ENCODE measurements around the gene HAS3. TPM values are rescaled to one million over a fixed set of nuclear protein-coding genes. Genes with fewer than 3 reads are reported as not detected.

HAS3 gene
- total RNA-seq, 6 experiments from 2014 or later: 1.5 to 2.1 (median 1.5) TPM

GRCh38 chr16:69107316-69107962 lies 2.0 kb downstream of the HAS3 start:
- DNase-seq: no peak
- Mint-ChIP-seq H3K4me3 (peak overlapping the region; percentile 73), H3K9me3 (no peaks in the 10 kb centered on the region), H3K36me3 (ENCODE audit: low read depth) (peaks cover 5% of the 10 kb centered on the region), H3K27ac (no peak overlapping the region), H3K27me3 (ENCODE audit: insufficient read depth) (peaks cover 14% of the 10 kb centered on the region), H3K4me1 (ENCODE audit: low read depth) (peaks cover 20% of the 10 kb centered on the region)
- TF ChIP-seq CTCF (IDR thresholded peaks at IDR 0.05): no peak

GRCh38 chr16:69108064-69108904 lies 2.8 kb downstream of the HAS3 start:
- H3K27me3 Mint-ChIP-seq (ENCODE audit: insufficient read depth): peaks cover 14% of the 10 kb centered on the region
- peaks cover 5% of the 10 kb centered on the region for H3K36me3 Mint-ChIP-seq (ENCODE audit: low read depth)
- TF ChIP-seq CTCF (IDR thresholded peaks at IDR 0.05): no peak; the same call in 1 of the 2 replicates
- no peak overlapping the region for H3K27ac Mint-ChIP-seq
- H3K4me1 Mint-ChIP-seq (ENCODE audit: low read depth): peaks cover 12% of the 10 kb centered on the region
- H3K9me3 Mint-ChIP-seq: no peaks in the 10 kb centered on the region
- peak overlapping the region; percentile 52 for H3K4me3 Mint-ChIP-seq
- no peak for DNase-seq

- Mint-ChIP-seq H3K9me3 (no peaks in the 10 kb centered on the region), H3K4me1 (ENCODE audit: low read depth) (peaks cover 12% of the 10 kb centered on the region)
- TF ChIP-seq CTCF (IDR thresholded peaks at IDR 0.05): no peak
Observed at GRCh38 chr16:69108905-69109252, 3.4 kb downstream of the HAS3 start.

GRCh38 chr16:69109486-69110270 lies 4.2 kb downstream of the HAS3 start:
- Mint-ChIP-seq H3K27me3 (ENCODE audit: insufficient read depth) (peaks cover 16% of the 10 kb centered on the region), H3K4me1 (ENCODE audit: low read depth) (peaks cover 12% of the 10 kb centered on the region), H3K4me3 (no peak overlapping the region), H3K36me3 (ENCODE audit: low read depth) (peaks cover 8% of the 10 kb centered on the region), H3K27ac (no peak overlapping the region), H3K9me3 (no peaks in the 10 kb centered on the region)
- TF ChIP-seq CTCF (IDR thresholded peaks at IDR 0.05): no peak
- DNase-seq: no peak

More at GRCh38 chr16:69108905-69109252, 3.4 kb downstream of the HAS3 start:
- Mint-ChIP-seq H3K36me3 (ENCODE audit: low read depth) (peaks cover 5% of the 10 kb centered on the region), H3K27me3 (ENCODE audit: insufficient read depth) (peaks cover 14% of the 10 kb centered on the region), H3K27ac (no peak overlapping the region), H3K4me3 (no peak overlapping the region)
- no peak for DNase-seq

GRCh38 chr16:69110406-69110805 lies 5.0 kb downstream of the HAS3 start:
- Mint-ChIP-seq H3K4me1 (ENCODE audit: low read depth) (peaks cover 8% of the 10 kb centered on the region), H3K27me3 (ENCODE audit: insufficient read depth) (peaks cover 16% of the 10 kb centered on the region), H3K9me3 (no peaks in the 10 kb centered on the region), H3K36me3 (ENCODE audit: low read depth) (peaks cover 12% of the 10 kb centered on the region), H3K4me3 (no peak overlapping the region), H3K27ac (no peak overlapping the region)
- TF ChIP-seq CTCF (IDR thresholded peaks at IDR 0.05): no peak
- no peak for DNase-seq
